ENCODE results near the gene SPATS2L.

- TF ChIP-seq CTCF (IDR thresholded peaks at IDR 0.05) (no peak), POLR2A (IDR thresholded peaks at IDR 0.05) (no peak)
Observed at GRCh38 chr2:200472853-200473464, 166.5 kb downstream of the SPATS2L start.

Measured in adrenal gland (tissue), 5 donors.